Hepatocyte (in vitro differentiated cells): ENCODE data around the gene BCL2.

Source experiments
- EZH2 ChIP-seq: fragments of 200-600 bp; sonication (generic); IDR thresholded peaks from 2 replicates; pipeline ENCODE4 v1.6.1; 2016; ENCODE audit warnings: antibody characterized with exemption, mild to moderate bottlenecking, borderline replicate concordance
- EZH2phosphoT487 ChIP-seq: fragments of 200-600 bp; sonication (generic); IDR thresholded peaks from one replicate; pipeline ENCODE4 v1.6.1; 2018; ENCODE audit warnings: antibody characterized with exemption, mild to moderate bottlenecking, low read depth, moderate library complexity; ENCODE audit not compliant: unreplicated experiment, severe bottlenecking
- TF ChIP-seq, protein P1 (sequence below): fragments of 200-600 bp; sonication (generic); IDR thresholded peaks from 2 replicates; pipeline ENCODE4 v1.5.1; 2016; ENCODE audit warnings: antibody characterized with exemption, mild to moderate bottlenecking; ENCODE audit not compliant: poor library complexity

DNA sequence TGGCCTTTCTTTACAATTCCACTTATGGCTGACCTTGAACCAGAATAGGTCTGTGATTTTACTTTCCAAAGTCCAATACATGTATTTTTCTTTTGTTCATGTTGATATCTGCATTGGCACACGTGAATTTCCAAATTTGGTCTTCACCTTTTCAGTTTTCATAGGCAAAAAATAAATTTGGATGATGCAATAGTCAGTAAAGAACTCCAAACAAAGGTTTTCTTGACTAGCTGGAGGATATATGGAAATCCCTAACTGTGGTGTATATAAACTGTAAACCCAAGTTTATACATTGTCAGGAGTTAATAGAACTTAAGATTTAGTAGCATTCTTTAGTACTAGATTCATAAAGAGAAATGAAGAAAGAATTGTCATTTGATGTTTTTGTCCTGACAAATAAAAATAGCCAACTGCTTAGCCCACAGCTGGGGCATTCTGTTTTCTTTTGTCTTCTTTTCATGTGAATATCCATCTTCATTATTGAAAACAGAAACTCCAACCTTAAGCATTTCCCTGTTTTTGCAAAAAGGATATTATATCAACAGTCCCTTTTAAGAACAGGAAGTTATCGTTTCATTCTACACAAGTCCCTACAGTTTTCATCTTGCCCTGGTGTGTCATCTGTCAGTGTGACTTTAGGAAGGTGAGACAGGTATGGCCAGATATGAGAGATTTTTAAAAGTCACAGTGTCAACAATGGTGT lies 132.9 kb downstream of the BCL2 start:
- TF ChIP-seq, protein P1, sequence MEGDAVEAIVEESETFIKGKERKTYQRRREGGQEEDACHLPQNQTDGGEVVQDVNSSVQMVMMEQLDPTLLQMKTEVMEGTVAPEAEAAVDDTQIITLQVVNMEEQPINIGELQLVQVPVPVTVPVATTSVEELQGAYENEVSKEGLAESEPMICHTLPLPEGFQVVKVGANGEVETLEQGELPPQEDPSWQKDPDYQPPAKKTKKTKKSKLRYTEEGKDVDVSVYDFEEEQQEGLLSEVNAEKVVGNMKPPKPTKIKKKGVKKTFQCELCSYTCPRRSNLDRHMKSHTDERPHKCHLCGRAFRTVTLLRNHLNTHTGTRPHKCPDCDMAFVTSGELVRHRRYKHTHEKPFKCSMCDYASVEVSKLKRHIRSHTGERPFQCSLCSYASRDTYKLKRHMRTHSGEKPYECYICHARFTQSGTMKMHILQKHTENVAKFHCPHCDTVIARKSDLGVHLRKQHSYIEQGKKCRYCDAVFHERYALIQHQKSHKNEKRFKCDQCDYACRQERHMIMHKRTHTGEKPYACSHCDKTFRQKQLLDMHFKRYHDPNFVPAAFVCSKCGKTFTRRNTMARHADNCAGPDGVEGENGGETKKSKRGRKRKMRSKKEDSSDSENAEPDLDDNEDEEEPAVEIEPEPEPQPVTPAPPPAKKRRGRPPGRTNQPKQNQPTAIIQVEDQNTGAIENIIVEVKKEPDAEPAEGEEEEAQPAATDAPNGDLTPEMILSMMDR, result no peak
- TF ChIP-seq EZH2phosphoT487, result no peak
- no peak for TF ChIP-seq EZH2
